ENCODE results near the gene ASIC1. TPM values are rescaled to one million over a fixed set of nuclear protein-coding genes. Genes with fewer than 3 reads are reported as not detected.

The ASIC1 gene
- total and polyA plus RNA-seq, 2 experiments from 2014 or later: 0.76 to 1.5 TPM

GRCh38 chr12:50090391-50090790 is 33.0 kb downstream of the ASIC1 start:
- TF ChIP-seq ZNF114 (CRISPR knock-in tag; IDR thresholded peaks at IDR 0.05) (no peak), EZH2phosphoT487 (IDR thresholded peaks at IDR 0.05; ENCODE audit: unreplicated experiment) (no peak), ETS1 (IDR thresholded peaks at IDR 0.05) (no peak), REST (IDR thresholded peaks at IDR 0.05; ENCODE audit: unreplicated experiment) (no peak), STAT1 (IDR thresholded peaks at IDR 0.05; ENCODE audit: unreplicated experiment) (no peak), ZNF462 (CRISPR knock-in tag; IDR thresholded peaks at IDR 0.05) (no peak), EZH2 (IDR thresholded peaks at IDR 0.05; ENCODE audit: low read depth, unreplicated experiment) (no peak), NANOG (IDR thresholded peaks at IDR 0.05; ENCODE audit: borderline replicate concordance) (no peak), ZNF331 (CRISPR knock-in tag; IDR thresholded peaks at IDR 0.05; ENCODE audit: low read depth) (no peak), CTCF (conservative IDR thresholded peaks at IDR 0.05; ENCODE audit: low read depth in 2 of 2) (no peak)
- no peaks in the 10 kb centered on the region; the same call in 1 of the 2 replicates for H3K4me1 ChIP-seq (ENCODE audit: insufficient read depth)
- peaks cover 18% of the 10 kb centered on the region for H3K79me2 ChIP-seq (replicated peaks; ENCODE audit: insufficient read depth)
- no peak overlapping the region for H3K27ac ChIP-seq (ENCODE audit: low read depth)
- peaks cover 23% of the 10 kb centered on the region for H4K20me1 ChIP-seq (replicated peaks; ENCODE audit: insufficient read depth)
- H3K27ac Mint-ChIP-seq: no peak overlapping the region
- H2AFZ ChIP-seq: no peak overlapping the region
- ATAC-seq (no peak), DNase-seq (ENCODE audit: low spot score) (no peak)
- H3F3A ChIP-seq (replicated peaks; ENCODE audit: low read depth): peaks cover 31% of the 10 kb centered on the region
- no peak overlapping the region for H3K4me3 Mint-ChIP-seq
- no peaks in the 10 kb centered on the region for H3K9me2 ChIP-seq (ENCODE audit: insufficient read depth)
- H3K27me3 Mint-ChIP-seq (ENCODE audit: insufficient read depth, low read depth, poor library complexity): no peaks in the 10 kb centered on the region
- no peaks in the 10 kb centered on the region for H3K9me3 Mint-ChIP-seq
- peaks cover 97% of the 10 kb centered on the region for H3K36me3 Mint-ChIP-seq (ENCODE audit: low read depth)
- H3K4me1 Mint-ChIP-seq: peaks cover 14% of the 10 kb centered on the region; the same call in 2 of the 3 replicates
- H3K27me3 ChIP-seq (ENCODE audit: insufficient read depth): no peaks in the 10 kb centered on the region
- peaks cover 78% of the 10 kb centered on the region for H3K36me3 ChIP-seq (ENCODE audit: insufficient read depth)
- no peak overlapping the region for H3K4me3 ChIP-seq
- no peak overlapping the region for H3K4me2 ChIP-seq
